Ovary (tissue), 9 donors: ENCODE data around the gene SRRM3. TPM values are rescaled to one million over a fixed set of nuclear protein-coding genes. Genes with fewer than 3 reads are reported as not detected.

Experiments
- DNase-seq, 5 donors: peaks; one replicate each; pipeline ENCODE4 v3.0.0-alpha.2; 2019 to 2020
- H3K27ac ChIP-seq, 2 donors: fragments of 200-600 bp; one replicate each; pipeline versions ENCODE4 v1.5.1 to v1.8.0; 2019 to 2022
- H3K27me3 ChIP-seq: fragments of 200-600 bp; one replicate; pipeline ENCODE4 v1.8.0; 2022
- H3K36me3 ChIP-seq: fragments of 200-600 bp; sonication (generic); one replicate; pipeline ENCODE4 v1.5.1; 2019
- H3K4me1 ChIP-seq: one replicate; pipeline ENCODE4 v1.8.1; 2013; ENCODE audit warnings: mild to moderate bottlenecking, moderate library complexity; ENCODE audit not compliant: insufficient read depth
- H3K4me3 ChIP-seq: fragments of 200-600 bp; sonication (generic); one replicate; pipeline ENCODE4 v1.5.1; 2017
- H3K9me3 ChIP-seq, 2 donors: fragments of 200-600 bp in 1 of 2; sonication (generic) in 1 of 2; one replicate each; pipeline versions ENCODE4 v1.5.1 to v1.8.1; 2013 to 2019; ENCODE audit warnings: mild to moderate bottlenecking in 1 of 2, moderate library complexity in 1 of 2
- EP300 ChIP-seq: sonication (generic); formaldehyde crosslinking; IDR thresholded peaks from one replicate; pipeline ENCODE4 v1.6.1; 2017; ENCODE audit warnings: antibody characterized with exemption
- POLR2A ChIP-seq: fragments of 450-650 bp; IDR thresholded peaks from one replicate; pipeline ENCODE4 v1.6.1; 2017; ENCODE audit warnings: antibody characterized with exemption, mild to moderate bottlenecking, moderate library complexity
- WGBS, 3 donors: extraction: QIAGEN DNeasy Blood & Tissue Kit in 1 of 3; methylation state at CpG; one replicate each; pipeline versions ENCODE4 v1.1.5 to v1.1.7; 2013 to 2017; 5-methylcytosine and 5-hydroxymethylcytosine counted together
- intact Hi-C, 4 donors: fragments of 100-400 bp; cut with DNase I; formaldehyde crosslinking; loops; one replicate each; pipeline versions ENCODE4 v1.11.0 to v1.15.1; 2022 to 2023
- polyA plus RNA-seq, 2 donors: library from polyadenylated mRNA; stranded (reverse); fragments of 200-250 nt in 1 of 2; fragments of 350-450 nt in 1 of 2; fragmentation: Illumina TruSeq in 1 of 2; extraction: RNeasy Lipid Tissue Mini Kit (QIAGEN cat#74804) in 1 of 2; gene quantifications; one replicate each; pipeline ENCODE4 v1.2.3, GENCODE V29; 2013 to 2014
- total RNA-seq, 7 donors: library from RNA; depleted of rRNA in 2 of 7; stranded (reverse); fragments of >200 nt in 2 of 7; fragmentation: NEBNext Ultra II Directional in 3 of 7; extraction: Animal tissue kit (Norgen Biotek cat#: 25700) in 3 of 7; gene quantifications; one replicate each; pipeline versions ENCODE4 v1.1.0 to v1.2.4, GENCODE V29; 2016 to 2023
- TF ChIP-seq, protein P1 (sequence below), 3 donors: fragments of 450-650 bp in 2 of 3; fragments of 200-600 bp in 1 of 3; IDR thresholded peaks; one replicate each; pipeline versions ENCODE4 v1.5.1 to v1.8.0; 2016 to 2022; ENCODE audit warnings: antibody characterized with exemption in 3 of 3, mild to moderate bottlenecking in 1 of 3
- donor health status: DM: no; HTN: no; CAD: no; lungs with moderate emphysema.
- donor health status: DM: no; HTN: no; CAD: no.
- donor health status: Bipolar disorder and iron deficiency.
- donor health status: DM: yes; HTN: yes; CAD: no.
- donor health status: DM: no; HTN: no; CAD: no.
- donor health status: DM: yes; HTN: yes; CAD: no.

Gene SRRM3
- total and polyA plus RNA-seq, 9 donors, result 2.0 to 13.4 (median 4.8) TPM

DNA sequence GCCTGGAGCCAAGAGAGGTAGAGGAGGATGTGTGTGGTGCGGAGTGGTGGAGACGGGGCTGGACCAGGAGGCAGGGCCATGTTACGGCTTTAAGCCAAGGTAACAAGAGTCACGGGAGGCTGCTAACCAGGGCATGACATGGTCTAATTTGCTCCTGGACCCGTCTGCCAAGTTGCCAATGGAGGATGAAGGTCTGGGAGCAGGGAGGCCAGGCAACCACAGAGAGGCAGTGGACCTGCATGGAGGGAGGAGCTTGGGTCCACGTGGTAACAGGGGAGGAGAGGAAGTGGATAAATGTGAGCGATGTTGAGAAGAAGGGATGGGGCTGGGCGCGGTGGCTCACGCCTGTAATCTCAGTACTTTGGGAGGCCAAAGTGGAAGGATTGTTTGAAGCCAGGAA is 31.0 kb downstream of the SRRM3 start:
- Histone ChIP-seq H3K4me3 (no peak overlapping the region), H3K9me3 (no peaks in the 10 kb centered on the region), H3K4me1 (no peaks in the 10 kb centered on the region), H3K36me3 (no peaks in the 10 kb centered on the region), H3K27ac (no peak overlapping the region), H3K27me3 (no peaks in the 10 kb centered on the region)
- DNase-seq, result no peak
- intact Hi-C loops, result no loop called here
- WGBS, 3 donors, result 59 to 65% (median 59%) methylated on average over 10 of the region's 10 CpGs
- TF ChIP-seq EP300 (no peak), POLR2A (no peak)
- TF ChIP-seq, protein P1, sequence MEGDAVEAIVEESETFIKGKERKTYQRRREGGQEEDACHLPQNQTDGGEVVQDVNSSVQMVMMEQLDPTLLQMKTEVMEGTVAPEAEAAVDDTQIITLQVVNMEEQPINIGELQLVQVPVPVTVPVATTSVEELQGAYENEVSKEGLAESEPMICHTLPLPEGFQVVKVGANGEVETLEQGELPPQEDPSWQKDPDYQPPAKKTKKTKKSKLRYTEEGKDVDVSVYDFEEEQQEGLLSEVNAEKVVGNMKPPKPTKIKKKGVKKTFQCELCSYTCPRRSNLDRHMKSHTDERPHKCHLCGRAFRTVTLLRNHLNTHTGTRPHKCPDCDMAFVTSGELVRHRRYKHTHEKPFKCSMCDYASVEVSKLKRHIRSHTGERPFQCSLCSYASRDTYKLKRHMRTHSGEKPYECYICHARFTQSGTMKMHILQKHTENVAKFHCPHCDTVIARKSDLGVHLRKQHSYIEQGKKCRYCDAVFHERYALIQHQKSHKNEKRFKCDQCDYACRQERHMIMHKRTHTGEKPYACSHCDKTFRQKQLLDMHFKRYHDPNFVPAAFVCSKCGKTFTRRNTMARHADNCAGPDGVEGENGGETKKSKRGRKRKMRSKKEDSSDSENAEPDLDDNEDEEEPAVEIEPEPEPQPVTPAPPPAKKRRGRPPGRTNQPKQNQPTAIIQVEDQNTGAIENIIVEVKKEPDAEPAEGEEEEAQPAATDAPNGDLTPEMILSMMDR (IDR thresholded peaks at IDR 0.05), result no peak

DNA sequence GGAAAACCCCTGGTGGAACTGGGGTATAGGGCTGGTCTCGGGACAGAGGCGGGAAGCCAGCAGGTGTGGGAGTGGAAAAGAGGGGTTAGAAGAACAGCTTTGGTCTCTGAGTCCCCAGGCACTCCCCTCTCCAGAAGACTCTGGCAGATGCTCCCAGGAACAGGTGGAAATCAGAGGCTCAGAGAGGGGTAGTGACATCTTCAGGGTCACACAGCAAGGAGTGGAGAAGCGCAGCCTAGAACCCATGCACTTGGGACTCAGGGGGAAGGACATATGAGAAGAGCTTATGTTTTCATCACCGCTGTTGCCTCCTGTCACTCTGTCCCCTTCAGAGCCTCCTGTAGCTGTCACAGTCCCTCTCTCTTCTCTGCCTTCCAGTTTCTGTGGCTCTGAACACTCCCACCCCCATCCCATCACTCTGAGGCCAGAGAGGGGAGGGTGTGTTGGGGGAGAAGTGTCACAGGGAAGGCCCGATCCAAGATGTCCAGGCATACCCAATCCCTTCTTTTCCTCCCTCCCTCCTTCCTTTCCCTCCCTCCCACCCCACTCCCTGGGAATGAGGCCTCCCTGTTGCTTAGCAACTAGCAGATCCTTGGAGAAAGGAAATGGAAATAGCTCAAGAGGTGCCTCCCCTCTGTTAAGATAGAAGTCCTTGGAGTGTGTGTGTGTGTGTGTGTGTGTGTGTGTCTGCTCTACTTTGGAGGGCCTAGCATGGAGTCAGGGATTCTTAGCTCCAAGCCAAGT is 32.0 kb downstream of the SRRM3 start:
- Histone ChIP-seq H3K27ac (no peak overlapping the region), H3K4me1 (no peaks in the 10 kb centered on the region), H3K4me3 (no peak overlapping the region), H3K27me3 (no peaks in the 10 kb centered on the region), H3K9me3 (no peaks in the 10 kb centered on the region), H3K36me3 (no peaks in the 10 kb centered on the region)
- intact Hi-C loops, result no loop called here
- no peak for TF ChIP-seq POLR2A
- TF ChIP-seq EP300, result no peak
- TF ChIP-seq, protein P1 (IDR thresholded peaks at IDR 0.05), result no peak
- DNase-seq, result no peak
- WGBS, 3 donors, result 63 to 64% (median 63%) methylated on average over 5 of the region's 5 CpGs

DNA sequence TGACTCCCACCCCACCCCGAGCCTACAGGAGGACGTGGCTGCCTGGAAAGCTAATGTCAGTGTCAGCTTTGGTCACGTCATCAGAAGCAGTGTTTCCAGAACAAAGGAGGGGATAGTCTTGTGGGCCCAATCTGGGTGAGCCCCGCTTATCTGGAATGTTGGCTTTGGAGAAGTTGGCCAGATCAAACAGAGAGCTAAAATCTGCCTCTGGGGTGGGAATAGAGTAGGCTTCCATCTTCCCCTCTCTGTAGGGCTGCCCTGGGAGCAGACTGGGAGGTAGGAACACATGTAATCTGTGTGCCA is 32.5 kb downstream of the SRRM3 start:
- 45 to 61% (median 47%) methylated on average over 4 of the region's 4 CpGs for WGBS, 3 donors
- no peaks in the 10 kb centered on the region for H3K36me3 ChIP-seq
- no peak for DNase-seq
- H3K27me3 ChIP-seq, result no peaks in the 10 kb centered on the region
- intact Hi-C loops, result no loop called here
- no peaks in the 10 kb centered on the region for H3K9me3 ChIP-seq
- H3K27ac ChIP-seq, result no peak overlapping the region
- TF ChIP-seq EP300 (no peak), POLR2A (no peak)
- TF ChIP-seq, protein P1 (IDR thresholded peaks at IDR 0.05), result no peak
- H3K4me3 ChIP-seq, result no peak overlapping the region
- no peaks in the 10 kb centered on the region for H3K4me1 ChIP-seq

DNA sequence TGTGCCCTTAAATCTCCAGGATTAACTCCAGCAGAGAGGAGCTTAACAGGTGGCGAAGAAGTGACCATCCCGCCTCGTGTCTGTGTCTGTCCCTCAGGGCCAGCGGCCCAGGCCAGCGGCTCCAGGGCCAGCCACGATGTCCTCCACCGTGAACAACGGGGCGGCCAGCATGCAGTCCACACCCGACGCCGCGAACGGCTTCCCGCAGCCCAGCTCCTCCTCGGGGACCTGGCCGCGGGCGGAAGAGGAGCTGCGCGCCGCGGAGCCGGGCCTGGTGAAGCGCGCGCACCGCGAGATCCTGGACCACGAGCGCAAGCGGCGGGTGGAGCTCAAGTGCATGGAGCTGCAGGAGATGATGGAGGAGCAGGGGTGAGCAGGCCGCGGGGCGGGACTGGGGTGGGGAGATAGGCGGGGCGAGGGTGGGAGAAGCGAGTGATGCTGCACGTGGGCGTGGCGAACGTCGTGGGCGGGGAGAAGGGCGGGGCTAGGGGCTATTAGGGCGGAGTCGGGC is 33.3 kb downstream of the SRRM3 start:
- Histone ChIP-seq H3K36me3 (no peaks in the 10 kb centered on the region), H3K27me3 (no peaks in the 10 kb centered on the region), H3K27ac (no peak overlapping the region), H3K9me3 (no peaks in the 10 kb centered on the region), H3K4me1 (no peaks in the 10 kb centered on the region), H3K4me3 (no peak overlapping the region)
- 2 to 3% (median 3%) methylated on average over 46 to 48 of the region's 48 CpGs for WGBS, 3 donors
- intact Hi-C loops, result no loop called here
- TF ChIP-seq, protein P1 (IDR thresholded peaks at IDR 0.05), result no peak
- TF ChIP-seq EP300, result no peak
- no peak for TF ChIP-seq POLR2A
- peak in 4 of 5 donors; percentile 29 to 69 (median 48) for DNase-seq
